Stomach (tissue), 9 donors: ENCODE data around the gene TRIM60. TPM values are rescaled to one million over a fixed set of nuclear protein-coding genes. Genes with fewer than 3 reads are reported as not detected.
"Not testable (repeated sequence)": the region's sequence is repeated elsewhere in the genome, so short reads cannot be mapped to it uniquely, and the experiment has no call there.

ENCODE experiments used
- DNase-seq, 2 donors: peaks; one replicate each; pipeline versions ENCODE4 v3.0.0 to v3.0.0-alpha.2; 2013 to 2019
- H3K27ac ChIP-seq, 5 donors: fragments of 200-600 bp in 4 of 5; sonication (generic) in 4 of 5; one replicate each; pipeline ENCODE4 v1.5.1; 2013 to 2019; ENCODE audit warnings: mild to moderate bottlenecking in 1 of 5, moderate library complexity in 1 of 5
- H3K27me3 ChIP-seq, 3 donors: fragments of 200-600 bp; sonication (generic); one replicate each; pipeline ENCODE4 v1.5.1; 2017 to 2019; ENCODE audit warnings: mixed run types in 1 of 3
- H3K36me3 ChIP-seq, 4 donors: fragments of 200-600 bp; sonication (generic); 1 replicate in 3 of 4; 2 replicates in 1 of 4; pipeline ENCODE4 v1.5.1; 2016 to 2019
- H3K4me1 ChIP-seq, 4 donors: fragments of 200-600 bp; sonication (generic); one replicate each; pipeline ENCODE4 v1.5.1; 2016 to 2019
- H3K4me3 ChIP-seq, 4 donors: fragments of 200-600 bp; sonication (generic) in 3 of 4; one replicate each; pipeline ENCODE4 v1.5.1; 2016 to 2019; ENCODE audit warnings: mild to moderate bottlenecking in 1 of 4
- H3K9me3 ChIP-seq, 4 donors: fragments of 200-600 bp; sonication (generic); one replicate each; pipeline ENCODE4 v1.5.1; 2016 to 2019
- CTCF ChIP-seq, 7 experiments: fragments of 450-650 bp in 4 of 7; fragments of 200-600 bp in 3 of 7; sonication (generic) in 3 of 7; IDR thresholded peaks; one replicate each; pipeline ENCODE4 v1.5.1; 2016 to 2019; ENCODE audit warnings: antibody characterized with exemption in 7 of 7, control low read depth in 2 of 7, mild to moderate bottlenecking in 1 of 7
- EP300 ChIP-seq: sonication (generic); formaldehyde crosslinking; IDR thresholded peaks from one replicate; pipeline ENCODE4 v1.6.1; 2017; ENCODE audit warnings: antibody characterized with exemption
- POLR2A ChIP-seq, 4 donors: fragments of 450-650 bp; IDR thresholded peaks; one replicate each; pipeline ENCODE4 v1.6.1; 2016; ENCODE audit warnings: antibody characterized with exemption in 4 of 4, control low read depth in 2 of 4, mild to moderate bottlenecking in 1 of 4, moderate library complexity in 1 of 4
- POLR2AphosphoS5 ChIP-seq, 3 donors: sonication (generic); formaldehyde crosslinking; IDR thresholded peaks; one replicate each; pipeline ENCODE4 v1.6.1; 2016; ENCODE audit warnings: antibody characterized with exemption in 3 of 3
- WGBS, 5 donors: extraction: QIAGEN DNeasy Blood & Tissue Kit in 3 of 5; methylation state at CpG; one replicate each; pipeline versions ENCODE4 v1.1.5 to v1.1.7; 2013 to 2018; 5-methylcytosine and 5-hydroxymethylcytosine counted together
- intact Hi-C: fragments of 100-400 bp; cut with DNase I; formaldehyde crosslinking; loops from one replicate; pipeline ENCODE4 v1.15.1; 2023; ENCODE audit warnings: low total_unique reads
- polyA plus RNA-seq, 3 donors: library from polyadenylated mRNA; stranded (reverse); fragments of 200-250 nt; gene quantifications; one replicate each; pipeline ENCODE4 v1.2.3, GENCODE V29; 2013
- total RNA-seq, 5 donors: library from RNA; depleted of rRNA; stranded (reverse); fragments of >200 nt; gene quantifications; one replicate each; pipeline versions ENCODE4 v1.1.0 to v1.2.3, GENCODE V29; 2014 to 2016
- donor health status: healthy with polysubstance abuse.
- donor health status: Bipolar disorder and iron deficiency.
- donor health status: healthy.

The TRIM60 gene
- total and polyA plus RNA-seq, 8 donors = not detected

GRCh38 chr4:164997941-164998340, 33.9 kb upstream of the TRIM60 start:
- no peaks in the 10 kb centered on the region for H3K27me3 ChIP-seq
- no peak for TF ChIP-seq POLR2AphosphoS5 (IDR thresholded peaks at IDR 0.05)
- TF ChIP-seq CTCF (IDR thresholded peaks at IDR 0.05) = no peak
- TF ChIP-seq POLR2A (IDR thresholded peaks at IDR 0.05) = no peak
- TF ChIP-seq EP300 = no peak
- DNase-seq = peak in 1 of 2 donors; percentile 22
- no peak overlapping the region for H3K4me3 ChIP-seq
- no peaks in the 10 kb centered on the region for H3K36me3 ChIP-seq
- intact Hi-C loops = no loop called here
- no peaks in the 10 kb centered on the region for H3K4me1 ChIP-seq
- no peak overlapping the region for H3K27ac ChIP-seq
- WGBS, 5 donors = 59 to 75% (median 66%) methylated on average over 6 of the region's 6 CpGs
- H3K9me3 ChIP-seq = no peaks in the 10 kb centered on the region

GRCh38 chr4:164998526-164999080, 33.2 kb upstream of the TRIM60 start:
- DNase-seq, H3K36me3 ChIP-seq, H3K4me3 ChIP-seq, H3K27me3 ChIP-seq, H3K27ac ChIP-seq, H3K4me1 ChIP-seq, H3K9me3 ChIP-seq, intact Hi-C loops: not testable (repeated sequence)
- 66 to 78% (median 69%) methylated on average over 2 of the region's 2 CpGs for WGBS, 5 donors

- H3K4me3 ChIP-seq, H3K4me1 ChIP-seq, H3K36me3 ChIP-seq, H3K27ac ChIP-seq, H3K27me3 ChIP-seq, DNase-seq, intact Hi-C loops, H3K9me3 ChIP-seq: not testable (repeated sequence)
- 10 to 72% (median 47%) methylated on average over 2 to 4 of the region's 4 CpGs; no CpG with 5 or more reads in 1 of the 5 donors for WGBS, 5 donors
Measured at GRCh38 chr4:165001957-165002356, 29.8 kb upstream of the TRIM60 start.

GRCh38 chr4:165005352-165005925, 26.4 kb upstream of the TRIM60 start:
- 66 to 89% (median 75%) methylated on average over 6 of the region's 6 CpGs for WGBS, 5 donors
- Histone ChIP-seq H3K27me3 (no peaks in the 10 kb centered on the region), H3K36me3 (no peaks in the 10 kb centered on the region), H3K27ac (no peak overlapping the region), H3K4me1 (no peaks in the 10 kb centered on the region), H3K9me3 (no peaks in the 10 kb centered on the region), H3K4me3 (no peak overlapping the region)
- TF ChIP-seq POLR2AphosphoS5 (IDR thresholded peaks at IDR 0.05) (no peak), POLR2A (IDR thresholded peaks at IDR 0.05) (no peak), CTCF (IDR thresholded peaks at IDR 0.05) (no peak), EP300 (no peak)
- intact Hi-C loops = no loop called here
- no peak for DNase-seq

GRCh38 chr4:165006456-165006855, 25.3 kb upstream of the TRIM60 start:
- intact Hi-C loops = no loop called here
- H3K4me1 ChIP-seq = no peaks in the 10 kb centered on the region
- WGBS, 5 donors = 81 to 89% (median 85%) methylated on average over 7 to 9 of the region's 9 CpGs
- no peaks in the 10 kb centered on the region for H3K9me3 ChIP-seq
- H3K36me3 ChIP-seq = no peaks in the 10 kb centered on the region
- no peaks in the 10 kb centered on the region for H3K27me3 ChIP-seq
- no peak overlapping the region for H3K27ac ChIP-seq
- no peak for DNase-seq
- TF ChIP-seq POLR2A (IDR thresholded peaks at IDR 0.05) (no peak), POLR2AphosphoS5 (IDR thresholded peaks at IDR 0.05) (no peak), CTCF (IDR thresholded peaks at IDR 0.05) (no peak), EP300 (no peak)
- no peak overlapping the region for H3K4me3 ChIP-seq
